ENCODE data around the gene SRPRA.
"Not testable (repeated sequence)": the region's sequence is repeated elsewhere in the genome, so short reads cannot be mapped to it uniquely, and the experiment has no call there.

Gene SRPRA
- 122 to 132 reads per million in 2 donors for total RNA-seq

GRCh38 chr11:126268708-126269579 lies at the start of gene SRPRA, which contains the start of gene FOXRED1:
TSS of gene SRPRA (minus strand) at chr11:126268895. CDS start at chr11:126268804, 91 bp downstream.
TSS of gene FOXRED1 (plus strand) at chr11:126269154. CDS start at chr11:126269207, 53 bp downstream.
- DNase-seq = peak; percentile 99

- DNase-seq = no peak
These were observed 49.3 kb upstream of the SRPRA start for GRCh38 chr11:126317756-126318573.

GRCh38 chr11:126317432-126317755 lies 48.7 kb upstream of the SRPRA start:
- DNase-seq = no peak

- DNase-seq = no peak
These were observed 45.1 kb upstream of the SRPRA start for GRCh38 chr11:126313826-126314225.

- no peak for DNase-seq
These were observed 44.3 kb upstream of the SRPRA start for GRCh38 chr11:126312961-126313360.

GRCh38 chr11:126311401-126312291 lies 43.0 kb upstream of the SRPRA start:
- DNase-seq = no peak

- DNase-seq = no peak
These were observed 42.3 kb upstream of the SRPRA start for GRCh38 chr11:126310992-126311310.

GRCh38 chr11:126310200-126310991 lies 41.7 kb upstream of the SRPRA start:
- DNase-seq = peak; percentile 26

- not testable (repeated sequence) for DNase-seq
These were observed 40.1 kb upstream of the SRPRA start for GRCh38 chr11:126308771-126309170.

GRCh38 chr11:126308271-126308671 lies 39.6 kb upstream of the SRPRA start:
- no peak for DNase-seq

- DNase-seq = no peak
These were observed 39.0 kb upstream of the SRPRA start for GRCh38 chr11:126307706-126308105.

GRCh38 chr11:126305699-126306098 lies 37.0 kb upstream of the SRPRA start:
- no peak for DNase-seq

GRCh38 chr11:126304457-126305075 lies 35.9 kb upstream of the SRPRA start:
- DNase-seq = no peak

GRCh38 chr11:126303623-126304456 lies 35.1 kb upstream of the SRPRA start, which contains the start of gene DCPS:
TSS of gene DCPS (plus strand) at chr11:126304060. CDS start at chr11:126304081, 21 bp downstream.
- DNase-seq = peak; percentile 75

GRCh38 chr11:126297004-126297403 lies 28.3 kb upstream of the SRPRA start:
- DNase-seq = no peak

GRCh38 chr11:126293726-126294125 lies 25.0 kb upstream of the SRPRA start:
- DNase-seq = no peak

GRCh38 chr11:126290887-126291286 lies 22.2 kb upstream of the SRPRA start:
- DNase-seq = no peak

GRCh38 chr11:126288237-126288636 lies 19.5 kb upstream of the SRPRA start:
- no peak for DNase-seq

GRCh38 chr11:126284829-126285228 lies 16.1 kb upstream of the SRPRA start:
- DNase-seq = peak; percentile 74
